Heart left ventricle (tissue), 16 donors: ENCODE data around the gene PCED1B. TPM values are rescaled to one million over a fixed set of nuclear protein-coding genes. Genes with fewer than 3 reads are reported as not detected.

Source experiments
- ATAC-seq, 4 donors: fragments of 200-7000 bp; cut with Tn5 transposase; one replicate each; pipeline ENCODE4 v1.9.1; 2020 to 2022; ENCODE audit warnings: moderate library complexity in 4 of 4, mild to moderate bottlenecking in 3 of 4, moderate number of reproducible peaks in 1 of 4
- DNase-seq, 5 donors: peaks; one replicate each; pipeline ENCODE4 v3.0.0-alpha.2; 2020
- H3K27ac ChIP-seq, 12 donors: fragments of 200-600 bp; sonication (generic) in 4 of 12; one replicate each; pipeline versions ENCODE4 v1.5.0 to v1.8.0; 2016 to 2022; ENCODE audit warnings: mild to moderate bottlenecking in 2 of 12
- H3K27me3 ChIP-seq, 9 donors: fragments of 200-600 bp; sonication (generic) in 2 of 9; one replicate each; pipeline versions ENCODE4 v1.5.1 to v1.8.0; 2016 to 2022; ENCODE audit warnings: mild to moderate bottlenecking in 3 of 9
- H3K36me3 ChIP-seq, 9 donors: fragments of 200-600 bp; sonication (generic) in 2 of 9; one replicate each; pipeline versions ENCODE4 v1.5.0 to v1.8.0; 2018 to 2022; ENCODE audit warnings: mild to moderate bottlenecking in 2 of 9
- H3K4me1 ChIP-seq, 12 donors: fragments of 200-600 bp; sonication (generic) in 4 of 12; one replicate each; pipeline versions ENCODE4 v1.5.0 to v1.8.0; 2016 to 2022; ENCODE audit warnings: mild to moderate bottlenecking in 3 of 12
- H3K4me3 ChIP-seq, 12 donors: fragments of 200-600 bp; sonication (generic) in 4 of 12; one replicate each; pipeline versions ENCODE4 v1.5.0 to v1.8.0; 2017 to 2022; ENCODE audit warnings: mild to moderate bottlenecking in 9 of 12, moderate library complexity in 4 of 12
- H3K9me3 ChIP-seq, 12 donors: fragments of 200-600 bp; sonication (generic) in 4 of 12; one replicate each; pipeline versions ENCODE4 v1.5.0 to v1.8.0; 2016 to 2022; ENCODE audit warnings: mild to moderate bottlenecking in 1 of 12
- CTCF ChIP-seq, 12 donors: fragments of 200-600 bp; sonication (generic) in 4 of 12; IDR thresholded peaks; one replicate each; pipeline versions ENCODE4 v1.5.0 to v1.8.0; 2018 to 2022; ENCODE audit warnings: antibody characterized with exemption in 12 of 12, mild to moderate bottlenecking in 5 of 12
- POLR2A ChIP-seq, 2 donors: fragments of 450-650 bp; IDR thresholded peaks; one replicate each; pipeline ENCODE4 v1.6.1; 2017; ENCODE audit warnings: antibody characterized with exemption in 2 of 2, mild to moderate bottlenecking in 2 of 2, moderate library complexity in 2 of 2
- WGBS, 4 donors: extraction: QIAGEN DNeasy Blood & Tissue Kit in 2 of 4; methylation state at CpG; one replicate each; pipeline versions ENCODE4 v1.1.5 to v1.1.7; 2013 to 2018; 5-methylcytosine and 5-hydroxymethylcytosine counted together
- intact Hi-C, 10 donors: fragments of 100-400 bp; cut with DNase I; formaldehyde crosslinking; loops; one replicate each; pipeline versions ENCODE4 v1.11.1 to v1.14.2; 2022
- polyA plus RNA-seq, 2 donors: library from polyadenylated mRNA; stranded (reverse); fragments of 200-250 nt; gene quantifications; one replicate each; pipeline ENCODE4 v1.2.3, GENCODE V29; 2013
- total RNA-seq, 9 donors: library from RNA; depleted of rRNA in 2 of 9; stranded (reverse); fragments of >200 nt in 2 of 9; fragmentation: NEBNext Ultra II Directional in 3 of 9; extraction: Animal tissue kit (Norgen Biotek cat#: 25700) in 3 of 9; gene quantifications; one replicate each; pipeline versions ENCODE4 v1.1.0 to v1.2.4, GENCODE V29; 2016 to 2023
- donor health status: ischemic (EF 13 %, LVEDD 7.1; RV severe dilation, severe dysfunction).
- donor health status: healthy with polysubstance abuse.
- donor health status: DM: no; HTN: yes; CAD: no.
- donor health status: DM: no; HTN: no; CAD: no.
- donor health status: ischemic (EF 25% LVEDD 6.9; RV normal size, moderate dysfunction).
- donor health status: ischemic (EF 25% LVEDD 5.7; RV mildly dilated, moderate dysfunction).
- donor health status: healthy.
- donor health status: DM: yes; HTN: yes; CAD: no.
- donor health status: ischemic (EF 35%, LVEDD 5.7; RV mildly dilated, moderate dysfunction).
- donor health status: nonischemic (EF 11% LVEDD 7.7; RV severe dilation, severe dysfunction).
- donor health status: DM: yes; HTN: yes; CAD: no.
- donor health status: PGD.
- donor health status: ischemic (EF 29% LVEDD 5.4; RV normal size, mild dysfunction).
- donor health status: nonischemic (EF 23%, LVEDD 6.1; RV moderate dilation, normal function).

Gene PCED1B
- total and polyA plus RNA-seq, 11 donors = 0.39 to 9.5 (median 0.72) TPM; not detected in 2

GRCh38 chr12:47144769-47145168 lies 65.3 kb downstream of the PCED1B start:
- no peaks in the 10 kb centered on the region for H3K27me3 ChIP-seq
- H3K4me3 ChIP-seq = no peak overlapping the region
- H3K27ac ChIP-seq = no peak overlapping the region
- H3K36me3 ChIP-seq = no peaks in the 10 kb centered on the region
- DNase-seq (no peak), ATAC-seq (no peak)
- H3K9me3 ChIP-seq = peaks cover 0 to 14% (median 0%) of the 10 kb centered on the region in 12 donors
- WGBS, 4 donors = 64 to 76% (median 71%) methylated on average over 2 of the region's 2 CpGs
- intact Hi-C loops = no loop called here
- H3K4me1 ChIP-seq = peaks cover 0 to 4% (median 0%) of the 10 kb centered on the region in 12 donors
- TF ChIP-seq POLR2A (IDR thresholded peaks at IDR 0.05) = no peak

- Histone ChIP-seq H3K4me3 (no peak overlapping the region), H3K9me3 (peaks cover 0 to 14% (median 0%) of the 10 kb centered on the region in 12 donors), H3K4me1 (no peaks in the 10 kb centered on the region), H3K27me3 (no peaks in the 10 kb centered on the region), H3K36me3 (no peaks in the 10 kb centered on the region), H3K27ac (no peak overlapping the region)
- DNase-seq (no peak), ATAC-seq (no peak)
- TF ChIP-seq POLR2A (IDR thresholded peaks at IDR 0.05) (no peak), CTCF (IDR thresholded peaks at IDR 0.05) (no peak)
- 85 to 91% (median 87%) methylated on average over 4 of the region's 4 CpGs for WGBS, 4 donors
- intact Hi-C loops = no loop called here
These were observed 65.8 kb downstream of the PCED1B start for GRCh38 chr12:47145188-47145587.

GRCh38 chr12:47147739-47148138 lies 68.3 kb downstream of the PCED1B start:
- Histone ChIP-seq H3K9me3 (peaks cover 0 to 19% (median 0%) of the 10 kb centered on the region in 12 donors), H3K4me3 (no peak overlapping the region), H3K4me1 (no peaks in the 10 kb centered on the region), H3K36me3 (no peaks in the 10 kb centered on the region), H3K27ac (no peak overlapping the region), H3K27me3 (no peaks in the 10 kb centered on the region)
- TF ChIP-seq POLR2A (IDR thresholded peaks at IDR 0.05) (no peak), CTCF (IDR thresholded peaks at IDR 0.05) (no peak)
- whole genome bisulfite sequencing, 4 donors = 90 to 94% (median 92%) methylated on average over 2 of the region's 2 CpGs
- no peak for ATAC-seq
- intact Hi-C loops = no loop called here
- no peak for DNase-seq

GRCh38 chr12:47149146-47149545 lies 69.7 kb downstream of the PCED1B start:
- ATAC-seq = no peak
- H3K27me3 ChIP-seq = no peaks in the 10 kb centered on the region
- no peaks in the 10 kb centered on the region for H3K36me3 ChIP-seq
- no peak overlapping the region for H3K4me3 ChIP-seq
- no peak for DNase-seq
- no peak overlapping the region for H3K27ac ChIP-seq
- no peaks in the 10 kb centered on the region for H3K4me1 ChIP-seq
- TF ChIP-seq POLR2A (IDR thresholded peaks at IDR 0.05) = no peak
- TF ChIP-seq CTCF (IDR thresholded peaks at IDR 0.05) = no peak
- 63 to 91% (median 79%) methylated on average over 3 of the region's 3 CpGs for WGBS, 4 donors
- intact Hi-C loops = no loop called here
- H3K9me3 ChIP-seq = peaks cover 0 to 8% (median 0%) of the 10 kb centered on the region in 12 donors

- H3K4me3 ChIP-seq = no peak overlapping the region
- no peak for TF ChIP-seq POLR2A (IDR thresholded peaks at IDR 0.05)
- TF ChIP-seq CTCF (IDR thresholded peaks at IDR 0.05) = no peak
- 89 to 95% (median 91%) methylated on average over 1 of the region's 1 CpG for WGBS, 4 donors
- no peaks in the 10 kb centered on the region for H3K27me3 ChIP-seq
- H3K27ac ChIP-seq = no peak overlapping the region
- peaks cover 0 to 8% (median 0%) of the 10 kb centered on the region in 12 donors for H3K9me3 ChIP-seq
- DNase-seq (no peak), ATAC-seq (no peak)
- intact Hi-C loops = no loop called here
- H3K4me1 ChIP-seq = peaks cover 0 to 14% (median 9%) of the 10 kb centered on the region in 12 donors
- no peaks in the 10 kb centered on the region for H3K36me3 ChIP-seq
These were observed 72.7 kb downstream of the PCED1B start for GRCh38 chr12:47152095-47152494.
